Fibroblast of skin of left quadriceps (primary cell): ENCODE data around the gene OR4D1.
A peak's percentile ranks its signal among the peaks of the same experiment; 100 is the strongest.
"Not testable (repeated sequence)": the region's sequence is repeated elsewhere in the genome, so short reads cannot be mapped to it uniquely, and the experiment has no call there.

Experiments used
- DNase-seq, 2 experiments: peaks; one replicate each; pipeline ENCODE4 v3.0.0-alpha.2; 2013; ENCODE audit warnings: low read depth in 2 of 2

OR4D1 gene

DNA sequence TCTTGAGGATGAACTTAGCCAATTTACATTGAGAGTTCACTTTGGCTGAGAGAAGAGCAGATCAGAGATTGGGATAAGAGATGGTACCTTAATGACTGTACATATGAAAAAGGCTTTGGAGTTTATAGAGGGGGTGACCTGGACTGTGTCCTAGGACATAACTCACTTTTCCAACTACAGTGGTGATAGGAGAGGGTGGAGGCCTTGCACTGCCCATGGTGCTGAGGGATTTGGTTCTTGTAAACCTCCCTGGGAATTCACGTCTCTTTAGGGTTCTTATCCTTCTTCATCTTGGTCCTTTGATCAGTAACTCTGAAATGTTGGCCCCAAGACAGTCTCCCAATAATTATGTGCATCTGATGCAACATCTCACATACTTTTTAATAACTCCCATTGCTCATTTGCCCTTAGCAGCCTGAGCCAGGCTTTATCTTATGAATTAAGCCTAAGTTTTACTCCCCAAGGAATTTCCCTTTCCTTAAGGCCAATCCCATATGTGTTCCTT is at the start of gene OR4D1:
Gene OR4D1, plus strand, starts transcription at position 455 of the 505 bp plus-strand sequence. CDS start 6,770 bp downstream, outside the sequence.
- DNase-seq: no peak

- no peak for DNase-seq
Measured at GRCh38 chr17:58100506-58100905, 47.7 kb upstream of the OR4D1 start.

DNA sequence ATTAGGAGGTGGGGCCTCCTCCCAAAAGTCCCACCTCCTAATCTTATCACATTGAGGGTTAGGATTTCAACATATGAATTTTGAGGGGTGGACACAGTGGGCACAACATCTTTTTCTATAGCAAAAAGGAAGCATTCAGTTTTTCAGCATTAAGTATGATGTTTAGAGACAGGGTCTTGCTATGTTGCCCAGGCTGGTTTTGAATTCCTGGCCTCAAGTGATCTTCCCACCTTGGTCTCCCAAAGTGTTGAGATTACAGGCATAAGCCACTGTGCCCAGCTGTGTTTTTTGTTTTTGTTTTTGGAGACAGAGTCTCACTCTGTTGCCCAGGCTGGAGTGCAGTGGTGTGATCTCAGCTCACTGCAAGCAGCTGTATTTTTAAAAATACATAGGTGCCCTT is 46.3 kb upstream of the OR4D1 start:
- DNase-seq: not testable (repeated sequence)

- DNase-seq: no peak
Measured at GRCh38 chr17:58105093-58105492, 43.1 kb upstream of the OR4D1 start.

DNA sequence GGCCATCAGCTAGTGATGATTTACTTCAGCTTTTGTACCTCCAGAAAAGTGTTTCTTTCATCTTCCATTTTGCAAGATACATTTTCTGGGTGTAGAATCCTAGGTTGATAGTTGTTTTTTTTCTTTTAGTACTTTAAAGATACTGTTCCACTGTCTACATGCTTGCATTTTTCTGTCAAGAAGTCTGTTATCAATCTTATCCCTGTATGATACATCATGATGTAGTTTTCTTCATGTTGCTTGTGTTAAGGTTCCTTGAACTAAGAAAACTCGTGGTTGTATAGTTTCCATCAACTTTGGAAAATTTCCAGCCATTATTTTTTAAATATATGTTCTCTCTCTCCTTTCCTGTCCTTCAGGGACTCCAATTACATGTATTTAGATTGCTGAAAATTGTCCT is 40.9 kb upstream of the OR4D1 start:
- DNase-seq: no peak

DNA sequence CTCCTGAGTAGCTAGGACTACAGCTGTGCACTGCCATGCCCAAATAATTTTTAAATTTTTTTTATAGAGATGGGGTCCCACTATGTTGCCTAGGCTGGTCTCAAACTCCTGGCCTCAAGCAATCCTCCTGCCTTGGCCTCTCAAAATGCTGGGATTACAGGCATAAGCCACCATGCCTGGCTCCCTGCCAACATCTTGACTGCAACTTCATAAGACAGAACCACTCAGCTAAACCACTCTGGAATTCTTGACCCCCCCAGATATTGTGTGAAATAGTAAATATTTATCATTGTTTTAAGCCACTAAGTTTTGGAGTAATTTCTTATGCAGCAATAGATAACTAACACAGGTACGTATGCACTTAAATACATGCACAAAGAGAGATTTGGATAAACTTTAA is 39.0 kb upstream of the OR4D1 start:
- DNase-seq: no peak

DNA sequence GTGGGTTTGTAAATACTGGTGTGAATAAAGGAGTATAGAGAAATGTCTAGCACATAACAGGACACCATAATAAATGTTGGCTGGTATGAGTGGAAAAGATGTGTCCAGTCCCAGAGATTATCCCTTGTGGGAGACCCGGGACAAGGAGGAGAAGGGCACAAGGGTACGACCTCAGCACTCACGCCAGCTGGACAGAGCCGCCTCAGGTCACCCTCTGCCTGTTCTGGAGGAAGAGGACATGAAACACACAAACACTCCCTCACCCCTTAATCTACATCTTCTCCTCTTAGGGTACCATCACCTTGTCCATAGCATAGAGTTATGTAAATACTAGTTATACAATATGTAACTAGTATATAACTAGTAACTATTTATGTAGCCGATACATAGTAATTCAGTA is 38.2 kb upstream of the OR4D1 start:
- no peak for DNase-seq

- DNase-seq: no peak
Measured at GRCh38 chr17:58111676-58112075, 36.5 kb upstream of the OR4D1 start.

DNA sequence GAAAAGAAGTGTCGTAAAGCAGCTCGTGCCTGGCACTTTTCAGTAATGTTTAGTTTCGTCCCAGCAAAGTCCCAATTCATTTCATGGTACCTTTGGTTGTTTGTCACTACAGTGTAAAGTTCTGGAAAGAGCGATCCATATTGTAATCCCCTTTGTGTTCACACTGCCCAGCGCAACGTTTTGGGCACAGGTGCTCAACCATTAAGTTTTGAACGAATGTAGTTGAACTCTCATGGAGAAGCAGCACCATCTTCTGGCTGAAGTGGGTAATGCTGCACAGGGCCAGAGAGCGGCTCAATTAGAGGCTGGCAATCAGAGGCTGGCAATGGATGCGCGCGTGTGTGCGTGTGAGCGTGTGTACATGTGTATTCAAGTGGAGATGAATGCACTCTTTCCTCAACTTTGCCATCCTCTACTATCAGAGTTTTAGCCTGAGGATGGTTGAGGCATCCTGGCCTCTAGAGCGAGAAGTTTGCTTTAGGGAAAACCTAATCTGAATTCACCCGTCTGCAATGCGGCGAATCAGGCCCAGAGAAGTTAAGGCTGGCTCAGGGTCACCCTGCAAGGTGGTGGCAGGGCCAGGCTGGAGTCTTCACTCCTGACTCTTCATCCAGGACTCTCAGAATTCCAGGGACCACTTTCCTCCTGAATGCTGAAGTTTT is 35.1 kb upstream of the OR4D1 start:
- DNase-seq: peak; percentile 31 to 38

GRCh38 chr17:58113947-58114346 is 34.2 kb upstream of the OR4D1 start:
- no peak for DNase-seq

DNA sequence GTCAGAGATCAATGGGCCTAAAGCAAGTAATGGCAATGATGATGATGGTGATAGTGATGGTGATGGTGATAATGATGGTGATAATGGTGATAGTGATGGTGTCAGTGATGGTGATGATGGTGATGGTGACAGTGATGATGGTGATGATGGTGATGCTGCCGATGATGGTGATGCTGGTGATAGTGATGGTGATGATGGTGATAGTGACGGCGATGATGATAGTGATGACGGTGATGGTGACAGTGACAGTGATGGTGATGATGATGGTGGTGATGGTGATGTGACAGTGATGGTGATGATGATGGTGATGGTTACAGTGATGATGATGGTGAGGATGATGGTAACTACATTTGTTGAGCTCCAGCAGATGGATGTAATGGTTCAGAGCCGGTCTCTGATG is 30.8 kb upstream of the OR4D1 start:
- no peak for DNase-seq

- DNase-seq: no peak
Measured at GRCh38 chr17:58119491-58119890, 28.7 kb upstream of the OR4D1 start.

DNA sequence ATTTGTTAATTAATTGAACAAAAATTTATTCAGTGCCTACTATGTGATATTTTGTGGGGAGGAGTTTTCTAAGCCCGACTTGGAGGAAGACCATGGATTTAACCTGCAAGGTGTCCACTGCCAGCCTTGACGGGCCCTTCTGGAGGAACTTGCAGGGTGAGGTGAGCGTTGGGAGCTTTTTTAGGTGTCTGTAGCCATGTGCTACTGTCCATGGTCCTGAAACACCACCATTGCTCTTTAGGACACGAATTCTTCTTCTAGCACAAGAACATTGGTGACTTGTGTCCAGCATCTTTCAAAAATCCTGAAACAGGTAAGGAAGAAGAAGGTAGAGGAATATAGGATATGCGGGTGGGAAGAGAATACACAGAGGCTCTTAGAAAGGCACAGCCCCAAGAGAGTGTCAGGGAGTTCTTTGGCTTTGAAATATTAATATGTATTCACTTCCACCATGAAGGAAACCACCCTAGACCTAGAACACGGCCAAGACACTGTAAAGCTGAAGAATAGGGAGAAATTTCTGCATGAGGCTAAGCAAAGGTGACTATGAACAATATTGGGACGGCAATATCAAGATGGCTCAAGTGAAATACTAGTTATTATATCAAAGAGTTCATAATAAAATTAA is 27.9 kb upstream of the OR4D1 start:
- DNase-seq: peak; percentile 15 to 18

GRCh38 chr17:58121925-58122324 is 26.3 kb upstream of the OR4D1 start:
- DNase-seq: peak; percentile 4 to 5

GRCh38 chr17:58127846-58128245 is 20.3 kb upstream of the OR4D1 start:
- no peak for DNase-seq

GRCh38 chr17:58132697-58133096 is 15.5 kb upstream of the OR4D1 start:
- not testable (repeated sequence) for DNase-seq

DNA sequence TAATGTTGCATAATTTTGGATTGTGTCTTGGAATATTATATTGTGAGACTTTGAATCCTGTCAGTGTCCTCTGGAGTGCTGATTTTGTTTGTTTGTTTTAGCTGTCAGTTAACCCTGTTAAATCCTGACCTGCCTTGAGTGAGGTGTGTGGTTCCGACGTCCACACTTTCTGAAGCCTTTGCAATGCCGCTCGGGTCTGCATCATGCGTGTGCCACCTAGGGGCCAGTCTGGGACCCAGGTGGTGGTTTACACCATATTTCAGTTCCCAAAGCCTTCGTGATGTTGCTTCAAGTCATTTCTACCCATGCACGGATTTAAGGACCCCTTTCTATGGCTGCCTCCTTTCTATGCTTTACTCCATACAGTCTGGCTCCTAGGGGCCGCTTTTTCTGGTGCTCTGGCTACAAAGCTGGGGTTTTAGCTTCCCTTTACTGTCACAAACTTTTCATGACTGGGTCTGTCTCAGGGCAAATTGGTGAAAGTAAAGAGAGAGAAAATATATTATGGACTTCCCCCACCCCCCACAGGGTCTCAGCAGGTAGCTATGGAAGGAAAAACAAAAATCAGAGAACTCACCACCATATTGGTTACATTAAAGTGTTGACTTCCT is 11.4 kb upstream of the OR4D1 start:
- no peak for DNase-seq

- DNase-seq: no peak
Measured at GRCh38 chr17:58141505-58141904, 6.7 kb upstream of the OR4D1 start.

DNA sequence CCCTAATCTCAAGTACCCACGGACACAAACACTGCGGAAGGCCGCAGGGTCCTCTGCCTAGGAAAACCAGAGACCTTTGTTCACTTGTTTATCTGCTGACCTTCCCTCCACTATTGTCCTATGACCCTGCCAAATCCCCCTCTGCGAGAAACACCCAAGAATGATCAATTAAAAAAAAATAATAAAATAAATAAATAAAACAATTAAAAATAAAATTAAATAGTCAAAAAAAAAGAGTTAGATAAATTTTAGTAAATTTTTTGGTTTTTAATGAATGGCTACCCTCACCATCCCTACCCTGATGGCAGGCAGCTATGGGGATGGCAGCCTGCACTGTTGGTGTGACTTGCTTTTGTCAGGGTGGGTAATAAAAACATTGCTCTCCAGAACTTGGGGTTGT is 4.8 kb upstream of the OR4D1 start:
- DNase-seq: not testable (repeated sequence)

DNA sequence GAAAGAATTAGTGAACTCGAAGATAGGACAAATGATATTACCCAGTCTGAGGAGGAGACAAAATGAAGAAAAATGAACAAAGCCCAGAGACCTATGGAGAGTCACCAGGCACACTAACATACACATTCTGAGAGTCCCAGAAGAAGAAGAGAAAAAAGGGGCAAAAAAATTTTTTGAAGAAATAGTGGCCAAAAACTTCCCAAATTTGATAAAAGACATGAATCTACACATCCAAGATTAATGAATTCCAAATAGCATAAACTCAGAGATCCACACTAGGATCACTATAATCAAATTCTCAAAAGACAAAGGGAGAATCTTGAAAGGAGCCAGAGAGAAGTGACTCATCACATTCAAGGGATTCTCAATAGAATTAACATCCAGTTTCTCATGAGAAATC is 3.4 kb upstream of the OR4D1 start:
- DNase-seq: no peak

- no peak for DNase-seq
Measured at GRCh38 chr17:58148609-58149008, 425 bp downstream of the OR4D1 start.

- no peak for DNase-seq
Measured at GRCh38 chr17:58150394-58150793, 2.2 kb downstream of the OR4D1 start.

DNA sequence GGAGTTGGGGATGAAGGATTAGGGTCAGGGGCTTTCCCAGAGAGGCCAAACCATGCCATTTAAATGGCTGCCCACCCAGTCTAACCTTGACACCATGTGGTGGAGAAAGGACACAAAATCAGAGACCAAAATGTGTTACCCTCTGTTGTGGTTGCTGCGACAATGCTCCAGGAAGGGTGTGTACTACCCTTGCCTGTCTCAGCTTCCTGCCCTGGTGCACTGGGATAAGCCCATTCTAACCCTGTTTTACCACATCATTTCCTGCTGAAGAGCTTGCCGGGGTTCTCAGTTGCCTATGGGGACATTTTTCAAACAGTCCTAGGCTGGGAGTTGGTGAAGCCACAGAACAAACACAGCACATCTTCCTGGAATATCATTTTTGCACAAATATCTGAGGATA is 4.9 kb downstream of the OR4D1 start:
- no peak for DNase-seq
